T-helper 2 cell (primary cell): Measurements from ENCODE around the gene LYRM7.
"Not testable (repeated sequence)": the region's sequence is repeated elsewhere in the genome, so short reads cannot be mapped to it uniquely, and the experiment has no call there.

Experiments
- DNase-seq, 5 experiments: peaks; one replicate each; pipeline versions ENCODE4 v3.0.0 to v3.0.0-alpha.2; 2012 to 2022
- total RNA-seq, 2 donors: gene quantifications; one replicate each; lab custom pipeline; 2026; lab: John Stamatoyannopoulos, UW

The LYRM7 gene
- 12.5 to 31.9 reads per million in 2 donors for total RNA-seq

DNA sequence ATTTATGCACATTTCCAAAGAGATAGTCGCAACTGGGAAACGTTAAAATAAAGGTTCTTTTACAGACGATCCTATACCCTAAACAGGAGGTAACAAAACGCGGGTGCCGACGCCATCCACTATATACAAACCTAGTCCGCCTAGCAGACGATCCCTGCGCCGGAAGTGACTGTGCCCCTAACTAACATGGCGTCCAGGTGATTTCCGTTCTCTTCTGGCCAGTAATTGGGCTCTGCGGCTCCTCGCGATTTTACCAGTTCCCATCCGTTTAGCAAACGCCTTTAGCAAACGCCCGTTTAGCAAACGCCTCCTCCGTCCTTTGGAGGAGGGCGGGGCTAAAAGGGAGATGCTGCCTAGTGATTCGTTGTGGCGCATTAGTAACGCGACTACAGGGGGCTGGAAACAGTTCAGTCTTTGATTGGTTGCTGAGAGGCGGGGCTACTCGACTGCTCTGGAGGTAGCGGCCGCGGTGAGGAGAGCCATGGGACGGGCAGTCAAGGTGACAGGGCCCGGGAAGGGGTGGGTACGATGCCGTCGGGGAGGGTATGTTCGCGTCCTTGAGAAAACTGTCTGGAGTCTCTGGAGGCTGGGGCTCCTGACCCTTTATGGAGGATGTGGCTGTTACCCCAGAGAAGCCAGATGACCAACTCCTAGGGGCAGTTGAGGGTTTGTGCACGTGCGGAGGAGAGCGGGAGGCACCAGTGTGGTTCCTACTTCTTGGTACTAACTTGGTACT is at the start of gene LYRM7:
LYRM7 (plus strand) TSS at position 405 of the 736 bp plus-strand sequence; CDS start at position 482, 77 bp downstream.
- DNase-seq = peak; percentile 76 to 100 (median 94)

DNA sequence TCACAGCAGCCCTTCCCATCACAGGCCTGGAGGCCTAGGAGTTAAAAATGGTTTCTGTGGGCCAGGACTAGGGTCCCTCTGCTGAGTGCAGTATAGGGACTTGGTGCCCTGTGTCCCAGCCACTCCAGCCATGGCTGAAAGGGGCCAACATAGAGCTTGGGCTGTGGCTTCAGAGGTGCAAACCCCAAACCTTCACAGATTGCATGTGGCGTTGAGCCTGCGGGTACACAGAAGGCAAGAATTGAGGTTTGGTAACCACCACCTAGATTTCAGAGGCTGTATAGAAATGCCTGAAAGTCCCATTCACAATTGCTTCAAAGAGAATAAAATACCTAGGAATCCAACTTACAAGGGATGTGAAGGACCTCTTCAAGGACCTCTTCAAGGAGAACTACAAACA is 43.5 kb upstream of the LYRM7 start:
- DNase-seq = not testable (repeated sequence)

GRCh38 chr5:131129306-131129705 is 41.4 kb upstream of the LYRM7 start:
- DNase-seq = no peak

- not testable (repeated sequence) for DNase-seq
Observed at GRCh38 chr5:131133091-131133490, 37.7 kb upstream of the LYRM7 start.

- DNase-seq = peak in 1 of 5 experiments; percentile 22
Observed at GRCh38 chr5:131138406-131138805, 32.3 kb upstream of the LYRM7 start.

- DNase-seq = no peak
Observed at GRCh38 chr5:131139321-131139720, 31.4 kb upstream of the LYRM7 start.

DNA sequence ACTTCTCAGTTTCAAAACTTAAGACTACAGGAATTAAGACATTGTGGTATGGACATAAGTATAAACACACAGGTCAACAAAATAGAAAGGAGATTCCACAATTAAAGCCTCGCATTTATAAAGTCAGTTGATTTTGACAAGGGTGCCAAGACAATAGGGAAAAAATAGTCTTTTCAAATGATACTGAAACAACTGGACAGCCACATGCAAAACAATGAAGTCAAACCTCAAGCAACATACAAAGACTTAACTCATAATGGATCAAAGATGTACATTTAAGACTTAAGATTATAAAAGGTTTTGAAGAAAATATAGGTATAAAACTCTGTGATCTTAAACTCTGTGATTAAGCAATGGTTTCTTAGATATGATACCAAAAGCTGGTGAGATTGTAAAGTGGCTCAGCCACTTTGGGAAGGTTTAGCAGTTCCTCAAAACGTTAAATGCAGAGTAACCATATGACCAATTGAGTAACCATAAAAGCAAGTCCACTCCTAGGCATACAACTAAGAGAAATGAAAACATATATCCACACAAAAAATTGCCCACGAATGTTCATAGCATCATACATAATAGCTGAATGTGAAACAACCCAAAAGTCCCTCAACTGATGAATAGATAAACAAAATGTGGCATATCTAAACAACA is 27.6 kb upstream of the LYRM7 start:
- DNase-seq = no peak

- no peak for DNase-seq
Observed at GRCh38 chr5:131147258-131147657, 23.5 kb upstream of the LYRM7 start.

DNA sequence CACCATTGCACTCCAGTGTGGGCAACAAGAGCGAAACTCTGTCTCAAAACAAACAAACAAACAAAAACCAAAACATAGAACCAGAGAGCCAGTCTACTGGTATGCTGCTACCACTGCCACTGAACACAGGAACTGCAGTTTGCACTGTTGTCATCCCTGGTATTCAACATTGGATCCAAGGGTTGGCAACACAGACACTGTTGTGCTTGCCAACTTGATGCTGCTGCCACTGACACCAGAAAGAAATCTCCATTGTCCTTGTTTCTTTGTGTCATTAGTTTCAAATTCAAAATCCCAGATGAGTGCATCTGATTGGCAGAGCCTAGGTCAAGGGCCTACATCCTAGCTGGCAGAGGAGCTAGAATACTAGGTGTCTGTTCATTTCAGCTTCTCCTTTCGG is 21.9 kb upstream of the LYRM7 start:
- DNase-seq = no peak

DNA sequence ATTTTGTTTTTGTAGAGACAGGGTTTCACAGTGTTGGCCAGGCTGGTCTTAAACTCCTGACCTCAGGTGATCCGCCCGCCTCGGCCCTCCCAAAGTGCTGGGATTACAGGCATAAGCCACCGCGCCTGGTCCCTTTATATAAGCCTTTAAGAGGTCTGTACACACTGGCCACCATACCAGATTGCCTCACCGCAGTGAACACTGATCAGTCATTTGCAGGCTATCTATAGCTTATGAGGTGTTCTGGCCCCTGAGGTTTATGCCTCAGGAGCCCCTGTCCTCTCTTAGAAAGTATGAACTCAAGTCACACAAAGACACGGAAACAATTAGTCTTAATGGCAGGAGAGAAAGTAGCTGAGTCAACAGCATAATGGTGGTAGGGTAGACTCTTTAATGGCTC is 20.3 kb upstream of the LYRM7 start:
- DNase-seq = no peak

- no peak for DNase-seq
Observed at GRCh38 chr5:131151216-131151615, 19.5 kb upstream of the LYRM7 start.

DNA sequence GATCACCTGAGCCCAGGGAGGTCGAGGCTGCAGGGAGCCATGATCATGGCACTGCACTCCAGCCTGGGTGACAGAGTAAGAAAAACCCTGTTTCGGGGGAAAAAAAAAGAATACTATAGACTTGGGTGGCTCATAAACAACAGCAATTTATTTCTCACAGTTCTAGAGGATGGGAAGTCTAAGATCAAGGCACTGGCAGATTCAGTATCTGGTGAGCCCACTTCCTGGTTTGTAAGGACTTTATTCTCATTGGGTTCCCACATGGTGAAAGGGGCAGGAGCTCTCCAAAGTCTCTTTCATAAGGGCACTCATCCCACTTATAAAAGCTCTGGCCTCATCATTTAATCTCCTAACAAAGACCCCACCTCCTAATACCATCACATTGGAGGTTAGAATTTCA is 14.4 kb upstream of the LYRM7 start:
- DNase-seq = no peak

DNA sequence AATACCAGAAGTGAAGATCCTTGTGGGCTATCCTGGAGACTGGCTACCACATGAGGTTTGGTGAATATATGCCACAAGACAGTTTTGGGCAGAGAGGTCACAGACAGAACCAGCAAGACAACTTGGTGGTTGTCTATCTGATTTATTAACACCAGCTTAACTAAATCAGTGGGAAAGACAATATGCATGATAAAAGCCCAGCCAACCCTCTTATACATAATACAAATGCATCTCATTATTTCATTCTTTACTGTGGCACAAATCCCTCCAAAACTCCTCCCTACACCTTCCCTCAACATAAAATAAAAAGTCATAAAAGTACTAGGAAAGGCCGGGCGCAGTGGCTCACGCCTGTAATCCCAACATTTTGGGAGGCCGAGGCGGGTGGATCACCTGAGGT is 13.8 kb upstream of the LYRM7 start:
- no peak for DNase-seq

DNA sequence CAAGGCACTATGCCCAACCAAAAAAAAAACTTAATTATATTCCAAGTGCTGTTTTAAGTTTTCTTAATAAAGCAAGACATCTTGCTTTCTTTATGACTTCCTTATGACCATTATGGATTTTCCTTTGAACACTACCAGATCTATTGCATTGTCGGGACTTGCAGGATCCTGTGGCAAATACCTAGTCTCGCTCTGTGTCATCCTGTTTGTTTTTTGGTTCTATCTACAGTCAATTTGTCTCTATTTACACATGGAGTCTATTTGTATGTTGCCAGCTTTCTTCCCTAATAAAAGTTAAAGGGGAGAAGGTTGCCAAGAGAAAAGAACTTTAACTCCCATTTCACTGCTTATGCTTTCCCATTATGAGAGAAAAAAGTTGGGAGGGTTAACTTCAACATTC is 10.6 kb upstream of the LYRM7 start:
- DNase-seq = no peak

DNA sequence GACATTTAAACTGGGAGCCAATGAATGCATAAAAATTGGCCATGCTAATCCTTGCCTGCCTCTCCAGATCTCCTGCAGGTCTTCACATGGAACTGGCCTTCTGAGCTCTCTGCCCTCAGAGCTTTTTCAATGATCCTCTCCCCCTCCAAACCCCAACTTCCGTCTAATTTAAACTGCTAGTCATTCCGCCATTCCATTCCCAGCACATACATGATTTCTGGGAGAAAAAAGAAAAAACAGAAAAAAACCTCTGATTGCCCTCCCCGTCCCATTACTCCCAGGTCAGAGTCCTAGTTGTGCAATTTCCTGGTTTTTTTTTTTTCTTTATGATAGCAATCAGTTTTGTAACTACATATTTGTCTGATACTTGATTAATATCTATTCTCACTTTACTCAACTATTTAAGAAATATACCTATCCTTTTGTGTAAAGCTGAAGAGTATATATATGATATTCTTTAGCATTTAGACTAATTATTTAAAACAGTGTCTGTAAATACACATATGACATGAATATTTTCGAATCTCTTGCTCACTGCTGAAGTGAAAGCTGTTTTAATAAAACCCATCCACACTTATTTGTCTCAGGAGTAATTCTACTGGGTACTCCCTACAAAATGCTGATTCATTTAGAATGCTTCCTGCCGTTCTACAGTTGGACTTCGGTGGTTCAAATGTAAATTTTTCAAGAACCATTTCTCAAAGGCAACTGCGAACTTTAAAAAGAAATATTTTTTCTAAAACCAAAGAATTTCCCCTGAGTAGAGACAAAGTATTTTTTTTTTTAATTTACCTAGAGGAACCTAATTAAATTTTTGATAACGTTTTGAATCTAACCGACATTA is 7.2 kb upstream of the LYRM7 start:
- peak in 1 of 5 experiments; percentile 50 for DNase-seq

DNA sequence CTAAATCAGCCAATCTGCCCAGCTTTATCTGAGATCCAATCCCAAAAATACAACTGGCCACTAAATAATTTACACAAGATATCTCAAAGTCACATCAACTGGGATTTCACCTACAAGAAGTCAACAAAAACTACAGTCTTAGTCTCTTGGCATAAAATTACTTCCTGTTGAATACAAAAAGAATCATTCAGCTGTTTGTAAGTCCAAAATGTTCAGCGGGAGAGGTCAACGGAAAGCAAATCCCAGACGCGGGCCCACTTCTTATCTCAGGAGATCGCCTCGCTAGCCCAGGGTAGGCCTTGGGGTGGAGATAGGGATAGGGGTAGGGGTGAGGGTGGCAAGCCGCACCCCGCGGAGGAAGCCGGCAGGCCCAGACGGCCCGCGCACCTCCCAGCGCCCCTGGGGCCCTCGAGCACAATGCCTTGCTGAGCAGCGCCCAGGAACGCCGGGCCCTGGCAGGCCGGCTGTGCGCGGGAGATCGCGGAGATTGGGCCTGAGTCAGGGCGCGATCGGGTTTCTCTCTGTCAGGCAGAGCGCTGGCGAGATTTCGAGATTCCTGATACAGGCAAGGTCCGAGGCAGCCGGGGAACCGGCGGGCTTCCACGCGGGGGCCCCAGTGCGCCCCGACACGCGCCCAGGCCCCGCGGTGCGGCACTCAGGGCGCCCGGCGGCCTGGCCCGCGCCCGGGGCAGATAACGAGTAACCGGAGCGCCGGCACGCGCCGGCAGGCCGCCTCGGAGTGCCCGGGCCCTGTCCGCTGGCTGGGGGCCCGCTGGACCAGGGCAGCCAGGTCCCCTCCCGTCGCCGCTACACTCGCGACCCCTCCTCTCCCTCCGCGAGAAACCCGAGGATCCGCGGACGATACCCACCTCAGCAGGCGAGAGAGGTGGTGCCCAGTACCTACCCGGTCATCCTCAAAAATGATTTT is 6.3 kb upstream of the LYRM7 start:
- DNase-seq = peak; percentile 34 to 88 (median 57)

DNA sequence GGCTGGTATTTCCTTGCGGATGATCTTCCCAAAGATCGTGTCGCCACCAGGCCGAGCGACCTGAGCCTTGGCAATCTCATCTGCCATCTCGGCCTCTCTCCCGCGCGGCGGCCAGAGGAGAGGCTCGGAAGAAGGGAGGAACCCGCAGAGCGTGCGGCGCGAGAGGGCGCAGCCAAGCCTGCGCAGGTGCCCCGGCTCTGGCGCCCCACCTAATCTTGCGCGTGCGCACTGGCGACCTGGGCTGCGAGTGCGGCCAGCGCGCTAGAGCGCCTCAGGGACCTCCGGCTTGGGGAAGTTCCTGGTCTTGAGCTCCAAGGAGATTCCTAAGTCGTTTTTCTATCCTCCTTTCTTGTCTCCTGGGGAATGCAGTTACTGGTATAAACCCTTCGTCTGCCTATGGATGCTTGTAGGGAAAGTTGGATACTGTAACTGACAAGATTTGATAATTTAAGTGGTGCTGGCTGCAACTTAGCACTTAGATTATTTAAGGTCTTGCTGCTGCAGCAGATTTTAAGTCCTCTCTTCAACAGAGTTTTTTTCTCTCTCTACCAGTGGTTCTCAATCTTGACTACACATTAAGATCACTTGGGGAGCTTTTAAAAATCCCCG is 5.5 kb upstream of the LYRM7 start, which contains the start of gene HINT1:
HINT1 (minus strand) TSS at position 138 of the 609 bp plus-strand sequence; CDS start at position 87, 51 bp downstream.
- DNase-seq = peak; percentile 88 to 93 (median 89)

DNA sequence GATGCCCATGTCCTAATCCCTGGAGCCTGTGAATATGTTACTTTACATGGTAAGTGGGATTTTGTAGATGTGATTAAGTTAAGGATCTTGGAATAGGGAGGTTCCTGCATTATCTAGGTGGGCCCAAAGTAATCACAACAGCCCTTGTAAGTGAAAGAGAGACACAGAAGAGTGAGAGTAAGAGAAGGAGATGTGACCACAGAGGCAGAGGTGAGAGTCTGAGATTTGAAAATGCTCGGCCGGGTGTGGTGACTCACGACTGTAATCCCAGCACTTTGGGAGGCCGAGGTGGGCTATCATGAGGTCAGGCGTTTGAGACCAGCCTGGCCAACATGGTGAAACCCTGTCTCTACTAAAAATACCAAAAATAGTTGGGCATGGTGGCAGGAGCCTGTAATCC is 3.1 kb upstream of the LYRM7 start:
- no peak for DNase-seq

DNA sequence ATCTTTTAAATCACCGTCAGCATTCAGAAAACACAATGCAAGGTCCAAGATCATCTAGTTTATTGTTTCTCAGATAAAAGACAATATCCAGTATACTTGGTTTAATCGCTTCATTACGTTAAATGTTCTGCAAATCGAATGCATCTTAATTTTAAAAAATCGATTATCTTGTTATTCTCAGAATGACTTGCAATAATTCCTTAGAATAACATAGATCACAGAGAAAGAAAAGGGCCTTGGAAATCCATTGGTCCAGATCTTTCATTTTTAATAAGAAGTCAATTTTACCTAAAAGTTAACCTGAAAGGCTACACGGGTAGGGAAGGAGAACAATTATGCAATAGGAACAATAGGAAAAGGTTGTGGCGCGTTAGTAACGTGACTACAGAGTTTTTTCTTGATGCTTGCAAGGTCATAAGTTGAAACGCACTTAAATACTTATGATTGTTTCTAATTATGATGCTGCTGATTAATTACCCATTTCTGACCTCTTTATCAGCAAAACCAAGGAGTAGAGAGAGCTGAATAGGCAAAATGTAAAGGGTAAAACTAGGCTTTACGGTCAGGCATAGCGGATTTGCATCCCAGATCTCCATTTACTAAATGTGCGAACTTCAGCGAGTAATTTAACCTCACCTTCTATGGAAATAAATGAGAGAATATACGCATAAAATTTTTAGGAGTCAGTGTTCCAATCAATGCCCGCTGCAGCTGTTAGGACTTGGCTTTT is 769 bp upstream of the LYRM7 start:
- no peak for DNase-seq

- peak in 2 of 5 experiments; percentile 6 to 60 for DNase-seq
Observed at GRCh38 chr5:131171276-131171810, 599 bp downstream of the LYRM7 start.

DNA sequence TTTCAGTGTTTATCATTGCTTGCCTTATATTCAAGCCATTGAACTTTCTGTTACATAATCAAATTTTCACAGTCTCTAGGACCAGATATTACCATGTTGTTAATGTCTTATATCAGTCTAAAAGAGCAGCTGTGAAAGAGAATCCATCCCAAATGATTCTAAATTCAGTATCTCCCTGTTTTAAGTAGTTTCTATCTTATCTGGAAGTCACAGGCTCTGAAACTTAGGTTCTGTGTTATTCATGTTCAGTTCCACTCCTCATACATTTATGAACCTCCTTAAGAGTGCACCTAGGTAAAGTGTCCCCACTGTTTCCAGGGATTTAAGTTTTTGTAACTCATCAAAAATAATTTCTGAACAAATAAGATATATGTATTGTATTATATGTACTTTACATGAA is 9.7 kb downstream of the LYRM7 start:
- no peak for DNase-seq
